Neural crest cell (in vitro differentiated cells): ENCODE results near the gene SCD5. TPM values are rescaled to one million over a fixed set of nuclear protein-coding genes. Genes with fewer than 3 reads are reported as not detected.

Experiments used
- DNase-seq: peaks from one replicate; pipeline ENCODE4 v3.0.0; 2021; ENCODE audit warnings: low read depth, mixed read lengths, low spot score
- H3K27ac Mint-ChIP-seq: one replicate; pipeline ENCODE4 v1.8.0; 2021; ENCODE audit warnings: mild to moderate bottlenecking, mixed read lengths; ENCODE audit not compliant: unreplicated experiment
- H3K27me3 Mint-ChIP-seq: 2 replicates; pipeline ENCODE4 v1.8.0; 2021; ENCODE audit warnings: low read depth, mild to moderate bottlenecking, mixed read lengths
- H3K36me3 Mint-ChIP-seq: 2 replicates; pipeline ENCODE4 v1.8.0; 2021; ENCODE audit warnings: low read depth, mild to moderate bottlenecking, mixed read lengths
- H3K4me1 Mint-ChIP-seq: 2 replicates; pipeline ENCODE4 v1.8.0; 2021; ENCODE audit warnings: mixed read lengths
- H3K4me3 Mint-ChIP-seq: one replicate; pipeline ENCODE4 v1.8.0; 2021; ENCODE audit warnings: mild to moderate bottlenecking, mixed read lengths
- H3K9me3 Mint-ChIP-seq: 2 replicates; pipeline ENCODE4 v1.8.0; 2021; ENCODE audit warnings: mixed read lengths
- CTCF ChIP-seq: fragments of 200-600 bp; sonication (generic); conservative IDR thresholded peaks from 2 replicates; pipeline ENCODE4 v1.5.0; 2021; ENCODE audit warnings: antibody characterized with exemption, mild to moderate bottlenecking
- total RNA-seq: library from RNA; stranded (reverse); gene quantifications from 2 replicates; pipeline ENCODE4 v1.2.1, GENCODE V29; 2021

Gene SCD5
- total RNA-seq, 1 donor from 2014 or later: 40.7 TPM

DNA sequence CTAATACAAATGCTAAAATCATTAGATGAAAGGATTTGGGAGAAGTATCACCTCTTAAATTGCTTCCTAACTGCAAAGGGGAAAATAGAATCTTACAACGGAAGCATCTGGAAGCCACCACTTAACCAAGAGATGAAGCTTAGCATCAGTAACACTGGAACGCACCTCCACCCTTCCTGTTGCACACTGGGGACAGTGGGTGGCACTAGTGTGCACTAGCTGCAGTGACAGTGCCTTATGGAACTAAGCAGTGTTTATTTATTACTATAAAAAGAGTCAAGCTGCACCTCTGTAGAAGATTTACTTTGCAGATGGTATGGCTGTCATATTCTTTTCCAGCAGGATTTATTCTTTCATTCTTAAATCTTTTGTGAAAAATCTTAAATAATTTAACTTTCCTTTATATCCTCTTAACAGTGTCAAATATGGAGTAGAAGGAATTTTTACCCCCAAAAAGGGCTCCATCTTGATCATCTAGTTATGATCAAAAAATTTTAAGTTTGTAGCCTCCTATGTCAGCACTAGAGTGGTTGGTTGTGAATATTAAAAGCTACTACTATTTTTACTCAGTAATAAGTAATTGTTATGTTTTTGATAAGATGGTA is 76.7 kb downstream of the SCD5 start:
- H3K27me3 Mint-ChIP-seq: no peaks in the 10 kb centered on the region
- H3K27ac Mint-ChIP-seq: no peak overlapping the region
- no peaks in the 10 kb centered on the region for H3K36me3 Mint-ChIP-seq
- peak; percentile 60 for TF ChIP-seq CTCF
- no peak overlapping the region for H3K4me3 Mint-ChIP-seq
- no peaks in the 10 kb centered on the region for H3K9me3 Mint-ChIP-seq
- H3K4me1 Mint-ChIP-seq: peaks cover 6% of the 10 kb centered on the region
- DNase-seq: no peak

DNA sequence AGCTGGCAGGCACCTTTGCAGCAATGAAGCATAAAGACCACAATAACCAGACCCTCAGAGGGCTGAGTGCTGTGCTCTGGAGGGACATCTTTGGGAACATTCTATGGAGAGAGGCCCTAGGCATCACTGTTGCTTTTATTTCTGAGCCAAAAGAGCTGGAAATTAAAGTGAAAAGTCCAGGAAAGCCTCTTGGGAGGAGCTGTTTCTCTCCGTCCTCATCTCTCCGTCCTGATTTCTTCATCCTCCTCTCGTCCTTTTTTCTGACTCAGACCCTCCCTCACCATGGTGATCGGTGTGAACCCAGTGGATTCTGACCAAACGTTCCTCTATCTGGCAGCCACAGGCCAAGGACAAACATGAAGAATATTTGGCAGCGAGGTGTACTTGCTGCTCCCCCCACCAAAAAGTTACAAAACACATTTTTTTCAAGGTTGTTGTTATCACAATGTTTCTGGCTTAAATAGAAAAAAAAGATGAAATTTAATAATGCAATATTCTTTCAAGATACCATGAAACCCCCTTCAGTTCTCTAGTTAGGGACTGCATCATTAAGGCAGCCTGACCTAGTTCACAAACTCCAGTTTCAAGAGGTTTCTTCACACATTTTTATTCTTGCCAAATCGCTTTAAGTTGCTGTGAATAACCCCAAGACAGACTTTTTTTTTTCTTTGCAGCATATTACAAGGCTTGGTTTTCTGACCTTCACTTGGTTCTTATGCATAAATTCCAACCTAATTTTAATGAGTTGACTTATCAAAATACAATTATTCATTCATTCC is 80.2 kb downstream of the SCD5 start:
- H3K9me3 Mint-ChIP-seq: no peaks in the 10 kb centered on the region
- H3K4me3 Mint-ChIP-seq: no peak overlapping the region
- no peaks in the 10 kb centered on the region for H3K27me3 Mint-ChIP-seq
- no peak for TF ChIP-seq CTCF
- peaks cover 14% of the 10 kb centered on the region for H3K4me1 Mint-ChIP-seq
- H3K27ac Mint-ChIP-seq: peak overlapping the region; percentile 91
- DNase-seq: no peak
- H3K36me3 Mint-ChIP-seq: no peaks in the 10 kb centered on the region

GRCh38 chr4:82715731-82716617 is 82.6 kb downstream of the SCD5 start:
- no peaks in the 10 kb centered on the region for H3K9me3 Mint-ChIP-seq
- no peak overlapping the region for H3K4me3 Mint-ChIP-seq
- no peak for DNase-seq
- no peaks in the 10 kb centered on the region for H3K27me3 Mint-ChIP-seq
- H3K27ac Mint-ChIP-seq: no peak overlapping the region
- no peaks in the 10 kb centered on the region for H3K36me3 Mint-ChIP-seq
- peaks cover 18% of the 10 kb centered on the region for H3K4me1 Mint-ChIP-seq
- TF ChIP-seq CTCF: no peak

- H3K27me3 Mint-ChIP-seq: no peaks in the 10 kb centered on the region
- no peaks in the 10 kb centered on the region for H3K9me3 Mint-ChIP-seq
- no peak overlapping the region for H3K4me3 Mint-ChIP-seq
- TF ChIP-seq CTCF: no peak
- H3K36me3 Mint-ChIP-seq: no peaks in the 10 kb centered on the region
- peak overlapping the region; percentile 2 for H3K27ac Mint-ChIP-seq
- no peak for DNase-seq
- peaks cover 38% of the 10 kb centered on the region for H3K4me1 Mint-ChIP-seq
Measured at GRCh38 chr4:82713856-82714255, 84.7 kb downstream of the SCD5 start.

- no peaks in the 10 kb centered on the region for H3K27me3 Mint-ChIP-seq
- TF ChIP-seq CTCF: no peak
- no peak overlapping the region for H3K4me3 Mint-ChIP-seq
- H3K36me3 Mint-ChIP-seq: no peaks in the 10 kb centered on the region
- DNase-seq: no peak
- peaks cover 44% of the 10 kb centered on the region for H3K4me1 Mint-ChIP-seq
- H3K9me3 Mint-ChIP-seq: no peaks in the 10 kb centered on the region
- no peak overlapping the region for H3K27ac Mint-ChIP-seq
Measured at GRCh38 chr4:82712561-82712960, 86.0 kb downstream of the SCD5 start.
